ENCODE results near the gene CCT8L2.
"Not testable (repeated sequence)": the region's sequence is repeated elsewhere in the genome, so short reads cannot be mapped to it uniquely, and the experiment has no call there.

Gene CCT8L2

GRCh38 chr22:16592710-16593109 is at the start of gene CCT8L2:
Gene CCT8L2, minus strand, starts transcription at chr22:16592810. Its CDS starts 260 bp downstream, at chr22:16592550.
- DNase-seq, result not testable (repeated sequence)

- DNase-seq, result not testable (repeated sequence)
Measured at GRCh38 chr22:16635442-16635841, 42.8 kb upstream of the CCT8L2 start.

GRCh38 chr22:16634092-16634491 is 41.5 kb upstream of the CCT8L2 start:
- DNase-seq, result not testable (repeated sequence)

GRCh38 chr22:16628476-16628875 is 35.9 kb upstream of the CCT8L2 start:
- DNase-seq, result not testable (repeated sequence)

GRCh38 chr22:16625018-16625417 is 32.4 kb upstream of the CCT8L2 start:
- not testable (repeated sequence) for DNase-seq

- DNase-seq, result not testable (repeated sequence)
Measured at GRCh38 chr22:16623595-16623994, 31.0 kb upstream of the CCT8L2 start.

- DNase-seq, result not testable (repeated sequence)
Measured at GRCh38 chr22:16617516-16617915, 24.9 kb upstream of the CCT8L2 start.

- not testable (repeated sequence) for DNase-seq
Measured at GRCh38 chr22:16616390-16616938, 23.9 kb upstream of the CCT8L2 start.

GRCh38 chr22:16615606-16616245 is 23.1 kb upstream of the CCT8L2 start:
- not testable (repeated sequence) for DNase-seq

- no peak for DNase-seq
Measured at GRCh38 chr22:16609548-16610261, 17.1 kb upstream of the CCT8L2 start.

- no peak for DNase-seq
Measured at GRCh38 chr22:16608931-16609330, 16.3 kb upstream of the CCT8L2 start.

- DNase-seq, result not testable (repeated sequence)
Measured at GRCh38 chr22:16604257-16604998, 11.8 kb upstream of the CCT8L2 start.

GRCh38 chr22:16603770-16604242 is 11.2 kb upstream of the CCT8L2 start:
- DNase-seq, result not testable (repeated sequence)

- no peak for DNase-seq
Measured at GRCh38 chr22:16603448-16603768, 10.8 kb upstream of the CCT8L2 start.

- not testable (repeated sequence) for DNase-seq
Measured at GRCh38 chr22:16602728-16603447, 10.3 kb upstream of the CCT8L2 start.

GRCh38 chr22:16602224-16602727 is 9.7 kb upstream of the CCT8L2 start:
- DNase-seq, result not testable (repeated sequence)

- DNase-seq, result no peak
Measured at GRCh38 chr22:16601437-16602223, 9.0 kb upstream of the CCT8L2 start.

GRCh38 chr22:16600644-16601436 is 8.2 kb upstream of the CCT8L2 start:
- DNase-seq, result not testable (repeated sequence)

GRCh38 chr22:16599648-16600047 is 7.0 kb upstream of the CCT8L2 start:
- DNase-seq, result not testable (repeated sequence)

- DNase-seq, result not testable (repeated sequence)
Measured at GRCh38 chr22:16595251-16595650, 2.6 kb upstream of the CCT8L2 start.

- DNase-seq, result no peak
Measured at GRCh38 chr22:16594026-16594425, 1.4 kb upstream of the CCT8L2 start.
